ENCODE data around the gene PPP3CA. TPM values are rescaled to one million over a fixed set of nuclear protein-coding genes. Genes with fewer than 3 reads are reported as not detected.
"Not testable (repeated sequence)": the region's sequence is repeated elsewhere in the genome, so short reads cannot be mapped to it uniquely, and the experiment has no call there.

PPP3CA gene
- polyA plus RNA-seq, 1 donor, result 39.4 TPM

- DNase-seq, result no peak
These were observed 141.4 kb downstream of the PPP3CA start for GRCh38 chr4:101205916-101206315.

GRCh38 chr4:101201421-101201820 is 145.9 kb downstream of the PPP3CA start:
- DNase-seq, result no peak

- DNase-seq, result no peak
These were observed 146.8 kb downstream of the PPP3CA start for GRCh38 chr4:101200561-101200960.

- no peak for DNase-seq
These were observed 147.6 kb downstream of the PPP3CA start for GRCh38 chr4:101199507-101200285.

GRCh38 chr4:101198682-101199339 is 148.5 kb downstream of the PPP3CA start:
- no peak for DNase-seq

GRCh38 chr4:101197350-101197749 is 150.0 kb downstream of the PPP3CA start:
- DNase-seq, result no peak

GRCh38 chr4:101192244-101192643 is 155.1 kb downstream of the PPP3CA start:
- DNase-seq, result no peak

GRCh38 chr4:101191302-101192098 is 155.8 kb downstream of the PPP3CA start:
- peak; percentile 83 for DNase-seq

- no peak for DNase-seq
These were observed 156.6 kb downstream of the PPP3CA start for GRCh38 chr4:101190751-101191150.

- no peak for DNase-seq
These were observed 158.4 kb downstream of the PPP3CA start for GRCh38 chr4:101188906-101189305.

GRCh38 chr4:101187841-101188240 is 159.5 kb downstream of the PPP3CA start:
- DNase-seq, result no peak

GRCh38 chr4:101186567-101187184 is 160.7 kb downstream of the PPP3CA start:
- no peak for DNase-seq

- no peak for DNase-seq
These were observed 162.7 kb downstream of the PPP3CA start for GRCh38 chr4:101184668-101185067.

GRCh38 chr4:101183666-101184373 is 163.5 kb downstream of the PPP3CA start:
- no peak for DNase-seq

- DNase-seq, result no peak
These were observed 164.1 kb downstream of the PPP3CA start for GRCh38 chr4:101183221-101183620.

GRCh38 chr4:101182688-101183087 is 164.6 kb downstream of the PPP3CA start:
- DNase-seq, result not testable (repeated sequence)

- DNase-seq, result no peak
These were observed 168.6 kb downstream of the PPP3CA start for GRCh38 chr4:101178731-101179130.

GRCh38 chr4:101177154-101177553 is 170.2 kb downstream of the PPP3CA start:
- no peak for DNase-seq

GRCh38 chr4:101175896-101176676 is 171.2 kb downstream of the PPP3CA start:
- peak; percentile 48 for DNase-seq

GRCh38 chr4:101174679-101175345 is 172.5 kb downstream of the PPP3CA start:
- no peak for DNase-seq

- DNase-seq, result no peak
These were observed 175.0 kb downstream of the PPP3CA start for GRCh38 chr4:101172369-101172768.

Measured in hindlimb muscle (tissue), 1 donor.